Right kidney (tissue), 1 donor: ENCODE results near the gene NRIP1.

ENCODE experiments used
- DNase-seq: peaks from one replicate; pipeline ENCODE4 v3.0.0-alpha.2; 2016

Gene NRIP1

GRCh38 chr21:14917762-14918161, 147.0 kb downstream of the NRIP1 start:
- DNase-seq, result no peak

GRCh38 chr21:14916676-14917141, 148.1 kb downstream of the NRIP1 start:
- DNase-seq, result no peak

- DNase-seq, result no peak
Measured at GRCh38 chr21:14913638-14914037, 151.2 kb downstream of the NRIP1 start.

GRCh38 chr21:14911351-14911750, 153.4 kb downstream of the NRIP1 start:
- DNase-seq, result no peak
